ENCODE results near the gene NPEPPS.
"Not testable (repeated sequence)": the region's sequence is repeated elsewhere in the genome, so short reads cannot be mapped to it uniquely, and the experiment has no call there.

- not testable (repeated sequence) for TF ChIP-seq CTCF (conservative IDR thresholded peaks at IDR 0.05 in 1 of 2, IDR thresholded peaks at IDR 0.05 in 1 of 2; ENCODE audit: low read depth in 1 of 2, low read length in 2 of 2); EZH2 (IDR thresholded peaks at IDR 0.05; ENCODE audit: low read length, missing control alignments)
Measured at GRCh38 chr17:47521434-47521833, 9.5 kb upstream of the NPEPPS start.

Data from fibroblast of lung (primary cell).